ENCODE data around the gene RPP21. TPM values are rescaled to one million over a fixed set of nuclear protein-coding genes. Genes with fewer than 3 reads are reported as not detected.

The RPP21 gene
- total RNA-seq (10 to 100 TPM; 16.2 to 29.1 (median 23.8) TPM), polyA plus RNA-seq (100 to 1,000 TPM in 1 of 2 donors, 10 to 100 TPM in 1; 96.6 to 113 TPM)
- long read RNA-seq, donor 1, transcript RPP21-224 (5 exons, 525 nt) = major isoform, 17 of 23 reads
- long read RNA-seq, donor 1, partial matches to known transcripts = 2 of 23 reads
- long read RNA-seq, donor 1, other reads (novel, unspliced or antisense) = 2 of 23 reads
- long read RNA-seq, donor 2, transcript RPP21-224 (5 exons, 525 nt) = major isoform, 10 of 18 reads
- long read RNA-seq, donor 2, partial matches to known transcripts = 2 of 18 reads
- long read RNA-seq, donor 2, other reads (novel, unspliced or antisense) = 1 of 18 reads
- long read RNA-seq, donor 3, partial matches to known transcripts = 1 of 4 reads
- long read RNA-seq, donor 3, other reads (novel, unspliced or antisense) = 0 of 4 reads

- peaks cover 0 to 1% (median 0%) of the 10 kb centered on the region in 7 donors for H3K27me3 ChIP-seq
- intact Hi-C loops (cut with DNase I) = no loop called here
- H3K27ac ChIP-seq = peak within 1 kb of the TSS; percentile 70 to 92 (median 88)
- WGBS, 2 donors = 2 to 3% methylated on average over 64 of the region's 64 CpGs
- peak within 1 kb of the TSS; percentile 56 to 95 (median 86) for H3K4me3 ChIP-seq
- peak in 1 of 9 donors; percentile 6 for TF ChIP-seq CTCF (IDR thresholded peaks at IDR 0.05)
- peaks cover 0 to 16% (median 10%) of the 10 kb centered on the region in 9 donors for H3K4me1 ChIP-seq
- ATAC-seq = peak; percentile 98 to 99 (median 99)
- H3K36me3 ChIP-seq = peaks cover 0 to 63% (median 11%) of the 10 kb centered on the region in 9 donors
- H3K9me3 ChIP-seq = no peaks in the 10 kb centered on the region
- peak; percentile 85 to 86 for DNase-seq
Observed at GRCh38 chr6:30344868-30345671, at the start of gene RPP21. TSS of gene RPP21 (plus strand) at chr6:30345156. CDS start at chr6:30345172, 16 bp downstream.

GRCh38 chr6:30295837-30296236 is 49.1 kb upstream of the RPP21 start:
- ATAC-seq = no peak
- WGBS, 2 donors = 92 to 99% methylated on average over 2 of the region's 2 CpGs
- Histone ChIP-seq H3K4me1 (peaks cover 0 to 4% (median 0%) of the 10 kb centered on the region in 9 donors), H3K27me3 (no peaks in the 10 kb centered on the region), H3K36me3 (peaks cover 0 to 57% (median 7%) of the 10 kb centered on the region in 9 donors), H3K4me3 (no peak overlapping the region), H3K27ac (no peak overlapping the region), H3K9me3 (no peaks in the 10 kb centered on the region)
- TF ChIP-seq CTCF (IDR thresholded peaks at IDR 0.05) = no peak
- intact Hi-C loops (cut with DNase I) = no loop called here
- DNase-seq = no peak

- WGBS, 2 donors = 75 to 100% methylated on average over 2 of the region's 2 CpGs
- TF ChIP-seq CTCF (IDR thresholded peaks at IDR 0.05) = no peak
- Histone ChIP-seq H3K27me3 (no peaks in the 10 kb centered on the region), H3K36me3 (peaks cover 0 to 53% (median 8%) of the 10 kb centered on the region in 9 donors), H3K27ac (no peak overlapping the region), H3K4me3 (no peak overlapping the region), H3K4me1 (no peaks in the 10 kb centered on the region), H3K9me3 (no peaks in the 10 kb centered on the region)
- intact Hi-C loops (cut with DNase I) = no loop called here
- ATAC-seq (no peak), DNase-seq (no peak)
Observed at GRCh38 chr6:30304002-30304401, 41.0 kb upstream of the RPP21 start.

- WGBS, 2 donors = 84 to 85% methylated on average over 3 of the region's 3 CpGs
- intact Hi-C loops (cut with DNase I) = loop anchor here in 1 of 10 donors (10.0 kb wide), 1 partner anchor 86 kb away; no protein-coding TSS in a partner anchor
- Histone ChIP-seq H3K9me3 (no peaks in the 10 kb centered on the region), H3K27ac (no peak overlapping the region), H3K36me3 (peaks cover 0 to 68% (median 9%) of the 10 kb centered on the region in 9 donors), H3K4me3 (no peak overlapping the region), H3K4me1 (peaks cover 0 to 4% (median 0%) of the 10 kb centered on the region in 9 donors), H3K27me3 (no peaks in the 10 kb centered on the region)
- ATAC-seq = no peak
- no peak for DNase-seq
- no peak for TF ChIP-seq CTCF (IDR thresholded peaks at IDR 0.05)
Observed at GRCh38 chr6:30311101-30311500, 33.9 kb upstream of the RPP21 start.
